GM20000 (cell line): ENCODE data around the gene FBXW5.
A peak's percentile ranks its signal among the peaks of the same experiment; 100 is the strongest.

ENCODE experiments used
- DNase-seq: peaks from one replicate; pipeline ENCODE4 v3.0.0; 2012; ENCODE audit warnings: low spot score
- CTCF ChIP-seq: IDR thresholded peaks from 2 replicates; pipeline ENCODE4 v1.5.1; 2012; ENCODE audit warnings: mild to moderate bottlenecking, control low read depth; ENCODE audit errors: extremely low read depth, missing control alignments

The FBXW5 gene

GRCh38 chr9:136949239-136949816 is 4.8 kb upstream of the FBXW5 start:
- no peak for DNase-seq
- TF ChIP-seq CTCF: no peak

- TF ChIP-seq CTCF: peak; percentile 69
- DNase-seq: peak; percentile 76
Observed at GRCh38 chr9:136947955-136948510, 3.5 kb upstream of the FBXW5 start.

GRCh38 chr9:136947028-136947891 is 2.7 kb upstream of the FBXW5 start:
- DNase-seq: no peak
- TF ChIP-seq CTCF: no peak

- no peak for TF ChIP-seq CTCF
- no peak for DNase-seq
Observed at GRCh38 chr9:136946228-136947027, 1.9 kb upstream of the FBXW5 start.

GRCh38 chr9:136945333-136946227 is 1.0 kb upstream of the FBXW5 start:
- no peak for TF ChIP-seq CTCF
- DNase-seq: no peak

- TF ChIP-seq CTCF: peak; percentile 24
Observed at GRCh38 chr9:136944212-136944518, 373 bp downstream of the FBXW5 start.

More at GRCh38 chr9:136944212-136944518, 373 bp downstream of the FBXW5 start:
- DNase-seq: peak; percentile 93
